ENCODE measurements around the gene NAIF1.

GRCh38 chr9:128051932-128052709, 15.0 kb downstream of the NAIF1 start:
- TF ChIP-seq CTCF (IDR thresholded peaks at IDR 0.05 in 8 of 11, conservative IDR thresholded peaks at IDR 0.05 in 3 of 11) (no peak), POLR2A (IDR thresholded peaks at IDR 0.05) (no peak)

Data from spleen (tissue), 7 donors.